HG02938 (cell line): ENCODE data around the gene PCGF1.
"Not testable (repeated sequence)": the region's sequence is repeated elsewhere in the genome, so short reads cannot be mapped to it uniquely, and the experiment has no call there.

ENCODE experiments used
- ATAC-seq: cut with Tn5 transposase; IDR thresholded peaks from one replicate; pipeline ENCODE4 v1.9.1; 2021; ENCODE audit warnings: mild to moderate bottlenecking, moderate library complexity; ENCODE audit not compliant: unreplicated experiment

Gene PCGF1

DNA sequence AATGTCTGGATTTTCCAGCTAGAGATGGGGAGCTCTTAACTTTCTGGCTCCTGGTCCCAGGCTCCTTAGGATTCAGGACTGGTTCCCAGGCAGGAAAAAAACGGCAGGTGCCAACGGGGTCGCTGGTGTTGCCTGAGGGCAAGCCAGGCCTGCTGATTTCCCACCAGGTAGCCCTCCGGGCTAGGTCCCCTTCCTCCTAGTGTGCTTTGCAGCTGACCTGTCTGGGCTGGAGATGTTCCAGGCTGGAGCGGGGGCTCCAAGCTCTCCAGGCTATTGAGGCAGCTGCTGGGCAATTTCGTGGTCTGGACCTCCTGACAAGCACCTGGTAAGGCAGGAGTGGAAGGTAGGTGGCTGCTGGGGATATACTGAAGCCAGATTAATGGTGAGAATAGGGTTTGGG lies 33.0 kb downstream of the PCGF1 start:
- no peak for ATAC-seq

DNA sequence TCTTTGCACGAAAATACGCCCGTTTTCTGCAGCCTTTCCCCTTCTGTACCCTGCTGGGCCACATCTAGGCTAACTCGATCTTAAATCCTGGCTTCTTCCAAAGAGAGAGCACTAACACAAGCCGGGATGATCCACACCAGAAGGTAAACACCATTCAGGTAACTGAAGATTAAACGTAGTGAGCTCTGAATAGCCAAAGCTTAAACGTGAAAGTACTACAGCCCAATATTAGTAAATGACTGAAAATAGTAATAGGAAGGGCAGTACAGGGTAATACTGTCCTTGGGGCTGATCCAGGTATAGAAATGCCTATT lies 34.6 kb downstream of the PCGF1 start:
- ATAC-seq: no peak

DNA sequence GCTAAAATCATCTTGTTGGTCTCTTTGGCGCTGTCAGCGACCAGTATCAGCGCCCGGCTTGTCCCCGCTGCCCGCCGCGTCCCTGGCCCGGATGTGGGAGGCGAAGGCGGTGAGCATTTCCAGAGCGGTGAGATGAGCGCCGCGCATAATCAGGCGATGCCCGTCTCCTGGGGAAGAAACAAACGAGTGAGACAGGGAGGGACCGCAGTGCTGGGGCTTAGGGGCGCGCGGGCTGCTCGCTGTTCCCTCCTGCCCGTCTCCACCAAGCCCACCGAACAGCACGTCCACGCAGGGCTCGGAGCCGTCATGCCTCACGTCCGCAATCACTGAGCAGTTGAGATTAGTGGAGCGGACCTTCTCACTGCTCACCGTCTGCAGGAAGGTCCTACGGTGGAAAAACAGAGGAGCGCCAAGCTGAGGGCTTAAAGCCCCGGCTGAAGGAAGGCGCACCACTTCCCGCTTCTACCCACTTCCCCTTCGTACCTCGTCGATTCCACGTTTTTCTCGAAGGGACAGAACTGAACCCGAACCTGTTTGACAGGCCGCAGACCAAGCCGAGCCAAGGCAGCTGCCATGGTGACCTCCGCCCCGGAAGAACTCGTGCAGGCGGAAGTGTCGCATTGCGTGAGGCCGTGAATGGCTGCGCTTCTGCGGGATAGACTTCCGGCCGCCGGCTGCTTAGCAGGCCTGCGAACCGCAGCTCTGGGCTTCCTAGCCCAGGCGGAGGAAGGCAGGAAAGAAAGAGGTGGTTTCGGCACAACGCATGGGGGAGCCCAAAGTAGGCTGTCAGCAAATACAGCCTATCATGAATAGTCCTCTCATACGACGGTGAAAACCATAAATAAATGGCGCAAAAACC lies 35.2 kb downstream of the PCGF1 start, which contains the start of gene MRPL53:
MRPL53 (minus strand) TSS at position 595 of the 859 bp plus-strand sequence; CDS start at position 575, 20 bp downstream.
- peak; percentile 79 for ATAC-seq

DNA sequence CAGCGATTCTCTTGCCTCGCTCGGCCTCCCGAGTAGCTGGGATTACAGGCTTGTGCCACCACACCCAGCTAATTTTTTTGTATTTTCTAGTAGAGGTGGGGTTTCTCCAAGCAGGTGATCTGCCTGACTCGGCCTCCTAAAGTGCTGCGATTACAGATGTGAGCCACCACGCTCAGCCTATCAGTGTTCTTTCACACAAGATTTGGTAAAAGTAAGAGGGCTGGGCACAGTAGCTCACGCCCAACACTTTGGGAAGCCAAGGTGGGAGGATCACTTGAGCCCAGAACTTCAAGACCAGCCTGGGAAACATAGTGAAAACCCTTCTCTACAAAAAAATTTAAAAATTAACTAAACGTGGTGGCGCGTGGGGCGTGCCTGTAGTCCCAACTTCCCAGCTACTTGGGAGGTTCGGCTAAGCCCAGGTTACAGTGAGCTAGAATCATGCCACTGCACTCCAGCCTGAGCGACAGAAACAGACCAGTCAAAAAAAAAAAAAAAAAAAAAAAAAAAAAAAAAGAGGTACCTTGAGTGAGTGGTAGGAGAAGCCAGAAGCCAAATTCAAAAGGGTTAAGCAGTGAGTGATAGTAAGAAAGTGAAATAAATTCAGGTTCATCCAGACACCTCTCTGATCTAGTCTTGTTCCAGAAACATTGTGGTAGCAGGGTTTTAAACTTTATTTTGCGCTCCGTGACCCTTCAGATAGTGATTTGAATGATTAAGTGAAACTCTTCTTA lies 36.0 kb downstream of the PCGF1 start:
- ATAC-seq: no peak

DNA sequence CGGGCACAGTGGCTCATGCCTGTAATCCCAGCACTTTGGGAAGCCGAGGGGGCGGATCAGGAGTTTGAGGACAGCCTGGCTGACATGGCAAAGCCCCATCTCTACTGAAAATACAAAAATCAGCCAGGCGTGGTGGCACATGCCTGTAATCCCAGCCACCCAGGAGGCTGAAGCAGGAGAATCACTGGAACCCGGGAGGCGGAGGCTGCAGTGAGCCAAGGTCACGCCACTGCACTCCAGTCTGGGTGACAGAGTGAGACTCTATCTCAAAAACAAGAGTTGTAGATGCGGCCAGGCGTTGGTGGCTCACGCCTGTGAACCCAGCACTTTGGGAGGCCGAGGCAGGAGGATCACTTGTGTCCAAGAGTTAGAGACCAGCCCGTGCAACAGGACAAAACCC lies 36.8 kb downstream of the PCGF1 start:
- ATAC-seq: not testable (repeated sequence)

DNA sequence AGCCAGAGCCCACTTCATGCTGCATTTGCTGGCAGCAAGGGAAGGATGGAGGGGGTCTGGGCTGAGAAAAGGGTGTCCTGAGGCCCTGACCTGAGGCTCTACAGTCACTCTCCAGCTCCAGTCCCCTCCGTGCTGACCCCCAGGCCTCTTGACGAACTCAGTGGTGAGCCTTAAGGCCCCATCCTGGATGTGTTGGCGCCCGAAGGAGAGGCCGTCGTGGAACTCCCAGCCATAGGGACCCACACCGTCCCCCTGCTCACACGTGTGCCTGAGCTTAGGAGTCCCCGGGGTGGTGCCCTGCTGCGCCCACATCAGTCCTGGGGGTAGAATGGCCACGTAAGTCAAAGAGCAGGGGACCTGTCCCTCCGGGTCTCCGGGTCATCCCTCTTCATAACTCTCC lies 43.1 kb downstream of the PCGF1 start:
- no peak for ATAC-seq

DNA sequence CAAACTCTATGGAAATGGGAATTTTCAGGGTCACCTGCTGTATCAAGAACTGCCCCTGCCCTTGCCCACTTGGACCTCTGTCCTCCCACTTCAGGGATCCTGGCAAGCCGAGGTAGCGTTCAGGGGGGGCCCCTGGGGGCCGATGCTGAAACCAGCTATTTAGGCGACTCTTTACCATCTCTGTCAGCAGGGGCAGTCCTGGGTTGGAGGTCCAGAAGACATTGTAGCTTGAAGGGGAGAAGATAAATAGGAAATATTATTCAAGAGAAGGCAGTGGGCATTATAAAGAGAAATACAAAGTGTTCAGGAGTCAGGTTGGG lies 44.7 kb downstream of the PCGF1 start:
- no peak for ATAC-seq

DNA sequence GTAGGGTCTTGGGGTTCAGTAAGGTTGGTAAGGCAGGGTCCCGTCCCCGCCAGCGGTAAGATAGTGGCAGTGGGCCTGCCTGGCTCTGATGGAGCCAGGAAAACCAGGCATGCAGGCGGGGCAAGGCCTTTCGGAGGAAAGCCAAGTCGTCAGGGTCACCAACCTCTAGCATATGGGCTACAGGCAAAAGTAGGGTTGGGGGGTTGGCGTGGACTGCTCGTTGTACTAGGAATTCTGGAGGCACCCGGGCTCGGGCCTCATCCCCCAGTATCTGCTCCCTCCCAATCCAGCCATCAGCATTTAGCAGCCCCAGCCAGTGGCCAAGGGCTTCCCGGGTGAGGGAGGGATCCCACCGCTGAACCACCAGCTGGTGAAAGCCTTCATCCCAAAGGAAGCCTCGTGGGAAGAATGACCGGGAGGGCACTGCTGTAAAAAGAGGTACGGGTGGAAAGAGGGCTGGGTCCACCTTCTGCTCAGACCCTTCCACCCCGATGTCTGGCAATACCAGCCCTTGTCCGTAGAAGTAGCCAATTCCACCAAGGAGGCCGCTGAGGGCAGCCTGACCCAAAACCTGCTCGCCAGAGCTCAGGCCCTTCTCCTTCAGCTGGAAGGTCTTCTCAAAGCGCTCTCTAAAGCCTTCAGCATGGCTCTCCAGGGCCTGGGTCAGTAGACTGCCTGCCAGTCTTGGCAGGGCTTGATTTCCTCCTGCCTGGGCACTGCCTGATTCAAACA lies 45.3 kb downstream of the PCGF1 start:
- ATAC-seq: no peak

DNA sequence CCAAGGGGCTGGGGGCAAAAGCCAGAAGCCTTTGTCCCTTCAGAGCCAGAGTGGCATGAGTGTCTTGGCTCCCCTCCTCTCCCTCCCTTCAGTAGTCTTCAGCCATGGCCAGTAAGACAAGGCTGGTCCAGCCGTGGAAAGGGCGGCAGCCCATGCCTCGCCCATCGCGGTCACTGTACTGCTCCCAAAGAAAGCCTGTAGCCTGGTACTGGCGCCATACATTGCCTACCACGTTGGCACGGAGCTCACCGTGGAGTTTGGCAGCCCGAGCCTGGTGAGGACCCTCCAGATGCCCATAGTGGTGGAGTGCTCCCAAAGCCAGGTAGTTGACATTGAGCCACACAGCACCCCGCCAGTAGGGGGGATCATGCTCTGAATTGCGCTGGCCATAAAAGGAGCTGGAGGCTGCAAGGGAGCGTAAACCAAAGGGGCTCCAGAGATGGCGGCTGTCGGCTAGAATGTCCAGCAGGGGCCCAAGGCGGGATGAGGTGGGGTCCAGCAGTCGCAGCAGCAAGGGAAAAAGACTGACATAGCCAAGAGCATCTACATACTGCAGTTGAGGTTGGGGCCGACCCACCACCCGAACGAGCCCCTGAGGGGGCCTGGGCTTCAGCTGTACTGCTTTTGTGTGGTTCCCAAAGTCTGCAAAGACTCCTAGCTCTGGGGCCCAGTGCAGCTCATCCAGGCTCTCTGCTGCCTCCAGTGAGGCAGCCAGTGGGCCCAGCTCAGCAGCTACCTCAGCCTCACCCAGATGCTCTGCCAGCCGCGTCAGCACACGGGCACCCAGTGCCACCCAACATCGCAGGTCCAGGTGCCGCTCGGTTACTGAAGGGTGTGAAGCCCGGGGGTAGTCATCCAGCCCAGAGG lies 46.1 kb downstream of the PCGF1 start:
- ATAC-seq: no peak

DNA sequence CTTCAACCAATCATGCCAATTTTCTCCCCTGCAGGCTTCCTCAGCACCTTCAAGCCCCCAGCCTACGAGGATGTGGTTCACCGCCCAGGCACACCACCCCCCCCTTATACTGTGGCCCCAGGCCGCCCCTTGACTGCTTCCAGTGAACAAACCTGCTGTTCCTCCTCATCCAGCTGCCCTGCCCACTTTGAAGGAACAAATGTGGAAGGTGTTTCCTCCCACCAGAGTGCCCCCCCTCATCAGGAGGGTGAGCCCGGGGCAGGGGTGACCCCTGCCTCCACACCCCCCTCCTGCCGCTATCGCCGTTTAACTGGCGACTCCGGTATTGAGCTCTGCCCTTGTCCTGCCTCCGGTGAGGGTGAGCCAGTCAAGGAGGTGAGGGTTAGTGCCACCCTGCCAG lies 47.3 kb downstream of the PCGF1 start:
- not testable (repeated sequence) for ATAC-seq

DNA sequence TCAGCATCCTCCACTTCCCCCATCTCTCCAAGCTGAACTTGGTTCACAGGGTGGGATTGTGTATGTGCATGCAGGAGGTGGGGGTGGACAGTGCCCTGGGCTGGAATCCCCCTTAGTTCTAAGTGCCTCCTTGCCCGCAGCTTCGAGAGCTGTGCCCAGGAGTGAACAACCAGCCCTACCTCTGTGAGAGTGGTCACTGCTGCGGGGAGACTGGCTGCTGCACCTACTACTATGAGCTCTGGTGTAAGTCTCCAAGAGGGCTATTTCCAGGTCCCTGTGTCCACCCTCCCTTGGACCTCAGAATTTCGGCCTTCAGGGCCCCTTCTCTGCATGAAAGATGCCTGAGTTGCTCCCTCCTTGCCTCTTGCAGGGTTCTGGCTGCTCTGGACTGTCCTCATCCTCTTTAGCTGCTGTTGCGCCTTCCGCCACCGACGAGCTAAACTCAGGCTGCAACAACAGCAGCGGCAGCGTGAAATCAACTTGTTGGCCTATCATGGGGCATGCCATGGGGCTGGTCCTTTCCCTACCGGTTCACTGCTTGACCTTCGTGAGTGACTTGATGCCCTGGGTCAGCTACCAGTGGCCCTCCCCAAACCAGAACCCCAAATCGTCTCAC lies 47.9 kb downstream of the PCGF1 start:
- not testable (repeated sequence) for ATAC-seq

DNA sequence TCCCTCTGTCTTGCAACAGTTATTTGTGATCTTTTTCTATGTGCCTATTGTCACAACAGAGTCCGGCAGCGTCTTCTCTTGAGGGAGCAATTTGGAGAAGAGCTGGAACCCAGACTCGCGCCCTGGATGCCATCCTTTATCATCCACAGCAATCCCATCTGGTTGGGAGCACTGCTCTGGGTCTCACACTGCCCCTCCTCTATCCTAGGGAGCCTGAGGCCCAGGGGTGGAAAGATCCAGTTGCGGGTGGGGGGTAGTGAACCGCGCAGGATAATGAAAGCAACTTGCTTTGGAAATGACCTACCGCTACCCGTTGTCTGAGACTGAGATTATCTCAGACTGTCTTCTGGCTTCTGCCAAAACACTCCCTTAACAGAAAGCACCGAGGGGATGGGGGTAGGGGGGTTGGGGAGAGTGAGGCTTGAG lies 48.5 kb downstream of the PCGF1 start:
- no peak for ATAC-seq

DNA sequence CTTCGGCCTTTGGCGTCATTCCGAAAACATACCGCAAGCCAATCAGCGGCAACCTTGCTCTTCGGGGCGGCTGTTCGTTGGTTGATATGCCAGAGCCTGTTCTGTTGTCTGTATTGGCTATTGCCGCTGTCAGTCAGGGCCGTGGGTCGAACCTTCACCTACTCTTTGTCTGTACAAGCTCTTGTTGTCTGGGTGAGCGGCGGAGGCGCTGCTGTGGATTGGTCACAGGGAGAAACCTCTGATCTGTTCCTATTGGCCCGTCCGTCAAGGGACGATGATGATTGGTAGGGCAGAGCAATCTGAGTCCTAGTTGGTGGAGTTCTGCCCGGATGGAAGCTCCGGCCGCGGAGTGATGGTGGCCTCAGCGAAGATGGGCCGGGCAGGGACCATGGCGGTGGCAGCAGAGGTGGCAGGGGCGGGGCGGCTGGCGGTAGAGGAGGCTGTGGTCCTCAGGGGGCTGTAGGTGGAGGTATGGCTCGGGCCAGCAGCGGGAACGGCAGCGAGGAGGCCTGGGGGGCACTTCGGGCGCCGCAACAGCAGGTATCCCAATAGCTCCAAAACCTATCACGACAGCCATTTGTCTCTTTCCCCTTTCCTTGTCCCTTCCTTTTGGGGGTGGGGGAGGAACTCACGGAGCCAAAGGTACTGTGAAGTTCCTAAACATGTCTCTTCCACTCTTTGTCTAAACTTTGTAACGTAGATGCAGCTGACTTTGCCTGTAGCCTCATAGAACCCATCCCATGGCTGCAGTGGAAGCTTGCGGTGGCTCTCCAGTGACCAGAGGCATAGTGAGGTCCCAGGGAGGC lies 49.2 kb downstream of the PCGF1 start, which contains the start of gene WBP1:
WBP1 (plus strand) TSS at position 307 of the 806 bp plus-strand sequence; CDS start at position 472, 165 bp downstream.
- ATAC-seq: peak; percentile 84

DNA sequence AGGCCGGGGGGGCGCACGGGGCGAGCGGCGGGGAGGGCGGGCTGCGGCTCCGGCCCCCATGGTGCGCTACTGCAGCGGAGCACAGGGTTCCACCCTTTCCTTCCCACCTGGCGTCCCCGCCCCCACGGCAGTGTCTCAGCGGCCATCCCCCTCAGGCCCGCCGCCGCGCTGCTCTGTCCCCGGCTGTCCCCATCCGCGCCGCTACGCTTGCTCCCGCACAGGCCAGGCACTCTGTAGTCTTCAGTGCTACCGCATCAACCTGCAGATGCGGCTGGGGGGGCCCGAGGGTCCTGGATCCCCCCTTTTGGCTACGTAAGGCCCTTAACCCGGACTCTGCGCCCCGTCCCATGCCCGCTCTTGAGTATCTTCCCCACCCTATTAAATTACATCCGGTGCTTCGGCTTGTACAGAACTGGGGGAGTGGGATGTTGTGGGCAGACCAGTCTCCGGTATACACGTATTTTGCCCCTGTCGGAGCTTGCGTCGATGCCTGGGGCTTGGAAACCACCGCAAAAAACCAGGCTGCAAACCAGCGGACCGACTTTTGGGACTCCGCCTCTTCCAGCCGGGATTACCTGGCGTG lies 49.9 kb downstream of the PCGF1 start:
- ATAC-seq: peak; percentile 22

DNA sequence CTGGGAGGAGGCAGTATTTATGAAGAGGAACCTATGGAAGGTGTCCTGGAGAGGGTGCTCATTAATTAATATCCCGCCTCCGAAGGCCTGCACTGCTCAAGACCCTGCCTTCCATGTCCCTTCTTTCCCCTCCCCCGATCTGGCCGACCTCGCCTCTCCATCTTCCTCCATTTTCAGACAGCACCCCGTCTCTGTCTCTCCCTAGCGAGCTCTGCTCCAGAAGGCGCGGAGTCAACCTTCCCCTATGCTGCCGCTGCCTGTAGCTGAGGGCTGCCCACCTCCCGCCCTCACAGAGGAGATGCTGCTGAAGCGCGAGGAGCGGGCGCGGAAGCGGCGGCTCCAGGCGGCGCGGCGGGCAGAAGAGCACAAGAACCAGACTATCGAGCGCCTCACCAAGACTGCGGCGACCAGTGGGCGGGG lies 50.4 kb downstream of the PCGF1 start:
- ATAC-seq: no peak
